ENCODE data around the gene ZCCHC13.
"Not testable (repeated sequence)": the region's sequence is repeated elsewhere in the genome, so short reads cannot be mapped to it uniquely, and the experiment has no call there.

ZCCHC13 gene
- total RNA-seq: 0 reads per million in 2 experiments

DNA sequence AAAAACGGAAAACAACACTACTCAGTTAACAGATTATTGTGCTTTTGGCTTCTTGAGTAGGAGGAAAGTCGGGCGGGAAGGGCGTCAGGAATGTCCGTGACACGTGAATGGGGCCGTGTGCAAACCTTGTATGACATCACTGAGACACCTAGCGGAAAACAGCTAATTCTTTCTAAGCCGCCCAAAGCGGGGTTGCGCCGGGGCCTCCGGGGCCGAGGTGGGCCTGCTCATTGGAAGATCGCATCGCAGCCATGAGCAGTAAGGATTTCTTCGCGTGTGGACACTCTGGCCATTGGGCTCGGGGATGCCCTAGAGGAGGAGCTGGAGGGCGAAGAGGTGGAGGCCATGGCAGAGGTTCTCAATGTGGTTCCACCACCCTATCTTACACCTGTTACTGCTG is at the start of gene ZCCHC13:
ZCCHC13 (plus strand) TSS at position 165 of the 400 bp plus-strand sequence; CDS start at position 252, 87 bp downstream.
- no peak for DNase-seq (ENCODE audit: low read depth)

GRCh38 chrX:74258111-74258510 is 45.9 kb upstream of the ZCCHC13 start:
- DNase-seq (ENCODE audit: low read depth): not testable (repeated sequence)

- no peak for DNase-seq (ENCODE audit: low read depth)
Observed at GRCh38 chrX:74259885-74260491, 44.0 kb upstream of the ZCCHC13 start.

DNA sequence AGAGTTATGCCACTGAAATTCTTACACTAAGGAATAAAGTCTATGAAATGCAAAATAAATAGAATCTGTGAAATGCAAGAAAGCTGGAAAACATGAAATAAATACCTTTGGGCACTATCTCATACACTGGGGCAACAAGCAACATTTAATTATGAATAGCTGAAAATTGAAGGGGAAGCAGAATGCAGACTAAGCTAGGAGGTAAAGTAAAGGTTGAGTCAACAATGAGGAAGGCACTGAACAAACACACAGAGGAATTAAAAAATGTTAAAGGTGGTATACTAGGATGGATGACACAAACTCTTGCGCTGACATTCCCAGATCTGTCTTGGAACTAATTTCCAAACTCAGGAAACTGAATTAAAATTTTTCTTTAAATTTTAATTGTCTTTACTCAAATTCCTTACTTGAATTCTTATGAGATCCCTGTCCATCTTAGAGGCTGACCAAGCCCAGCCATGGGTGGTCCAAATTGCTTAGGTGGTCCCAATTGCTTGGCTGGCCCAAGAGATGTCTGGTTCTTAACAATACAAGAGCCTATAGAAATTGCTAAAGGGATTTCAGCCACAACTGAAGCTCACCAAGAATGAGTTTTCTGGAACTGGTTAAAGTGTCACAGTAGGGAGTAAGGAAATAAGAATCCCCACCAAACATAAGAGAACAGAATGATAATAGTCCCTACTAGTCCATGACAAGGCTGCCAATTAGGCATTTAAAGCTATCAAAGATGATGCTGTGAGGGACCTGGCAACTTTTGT is 41.3 kb upstream of the ZCCHC13 start:
- no peak for DNase-seq (ENCODE audit: low read depth)

DNA sequence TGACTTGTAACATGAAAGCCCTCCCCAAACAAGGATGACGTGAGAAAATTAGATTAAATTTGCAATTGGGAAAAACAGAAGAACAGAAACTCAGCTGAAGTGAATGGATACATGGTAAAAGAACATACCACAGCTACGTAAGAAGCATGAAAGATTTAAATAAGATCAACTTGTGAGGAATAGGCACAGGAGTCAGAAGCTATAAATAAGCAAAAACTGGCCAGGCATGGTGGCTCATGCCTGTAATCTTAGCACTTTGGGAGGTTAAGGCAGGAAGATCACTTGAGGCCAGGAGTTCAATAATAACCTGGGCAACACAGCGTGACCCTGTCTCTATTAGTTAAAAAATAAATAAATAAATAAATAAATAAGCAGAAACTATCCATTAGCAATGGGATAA is 33.6 kb upstream of the ZCCHC13 start:
- DNase-seq (ENCODE audit: low read depth): no peak

- no peak for DNase-seq (ENCODE audit: low read depth)
Observed at GRCh38 chrX:74272230-74272629, 31.8 kb upstream of the ZCCHC13 start.

DNA sequence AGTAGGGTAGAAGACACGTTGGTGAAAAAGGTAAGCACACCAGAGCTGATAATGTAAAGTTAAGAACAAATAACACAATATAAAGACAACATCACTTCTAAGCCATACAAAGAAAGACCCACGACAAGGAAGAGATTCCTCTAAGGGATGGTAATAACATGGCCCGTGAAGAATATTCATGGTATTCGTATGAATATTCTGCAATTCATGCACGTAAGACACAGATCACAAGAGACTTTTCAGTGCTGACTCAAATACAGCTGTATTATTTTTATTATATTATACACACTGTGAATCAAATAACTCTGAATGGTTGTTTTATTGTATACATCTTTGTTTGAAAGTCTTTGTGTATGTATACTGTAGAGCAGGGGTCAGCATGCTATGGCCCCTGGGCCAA is 29.5 kb upstream of the ZCCHC13 start:
- DNase-seq (ENCODE audit: low read depth): no peak

DNA sequence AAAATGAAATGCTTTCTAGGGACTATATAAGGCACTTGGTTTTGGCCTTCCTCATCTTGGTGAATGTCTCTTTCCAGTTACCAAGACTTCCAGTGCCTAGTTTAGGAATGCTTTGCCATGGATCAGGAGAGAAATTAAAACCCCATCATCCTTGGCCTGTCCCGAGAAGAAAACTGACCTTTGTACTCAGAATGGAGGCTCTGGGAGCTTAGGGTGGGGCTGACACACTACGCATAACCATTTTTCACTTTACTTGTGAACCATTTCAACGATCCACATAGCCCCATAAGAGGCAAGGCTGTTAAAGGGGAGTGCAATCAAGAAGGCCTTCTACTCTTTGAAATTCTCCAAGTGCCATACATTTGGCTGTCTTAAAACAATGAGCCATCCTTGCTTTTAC is 26.7 kb upstream of the ZCCHC13 start:
- DNase-seq (ENCODE audit: low read depth): no peak

GRCh38 chrX:74277846-74278245 is 26.1 kb upstream of the ZCCHC13 start:
- no peak for DNase-seq (ENCODE audit: low read depth)

DNA sequence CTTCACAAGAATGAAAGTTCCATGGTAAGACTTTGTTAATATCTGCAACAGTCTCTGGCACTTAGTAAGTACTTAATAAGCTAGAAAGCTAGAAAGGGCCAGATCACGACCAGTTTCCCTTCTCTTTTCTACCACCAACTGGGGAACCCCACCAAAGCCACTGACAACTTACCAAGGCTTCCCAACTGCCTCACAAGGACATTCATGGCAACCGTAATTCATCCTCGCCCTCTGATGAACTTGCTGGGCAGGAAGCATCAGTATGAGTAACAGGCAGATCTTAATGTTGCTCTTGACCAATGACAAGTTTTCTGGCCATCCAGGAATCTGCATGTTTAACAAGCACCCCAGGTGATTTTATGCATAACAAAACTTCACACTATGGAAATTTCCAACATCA is 23.2 kb upstream of the ZCCHC13 start:
- no peak for DNase-seq (ENCODE audit: low read depth)

DNA sequence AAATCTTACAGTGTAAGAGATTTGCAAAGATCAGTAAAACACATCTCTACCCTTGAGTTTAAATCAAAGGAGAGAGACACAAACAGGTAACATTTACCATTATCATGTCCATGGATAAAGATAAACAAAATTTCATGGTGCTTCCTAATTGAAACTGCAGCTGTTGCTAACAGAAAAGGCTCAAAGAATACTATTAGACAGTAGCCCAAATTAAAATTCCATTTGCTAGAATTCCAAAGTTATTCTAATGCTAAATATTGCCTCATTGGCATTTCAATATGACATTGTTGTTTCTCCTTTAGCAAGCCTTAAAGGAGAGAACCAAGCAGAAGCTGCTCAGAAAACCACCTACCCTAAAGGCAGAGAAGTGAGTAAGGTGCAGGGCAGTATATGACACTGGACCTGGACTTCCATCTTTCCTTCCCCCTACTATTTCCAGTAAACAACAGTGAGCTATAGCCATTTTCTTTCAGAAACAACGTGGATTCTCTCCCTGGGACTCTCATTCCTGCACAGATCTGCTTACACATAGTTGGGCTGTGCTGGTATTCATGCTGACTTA is 19.5 kb upstream of the ZCCHC13 start:
- no peak for DNase-seq (ENCODE audit: low read depth)

DNA sequence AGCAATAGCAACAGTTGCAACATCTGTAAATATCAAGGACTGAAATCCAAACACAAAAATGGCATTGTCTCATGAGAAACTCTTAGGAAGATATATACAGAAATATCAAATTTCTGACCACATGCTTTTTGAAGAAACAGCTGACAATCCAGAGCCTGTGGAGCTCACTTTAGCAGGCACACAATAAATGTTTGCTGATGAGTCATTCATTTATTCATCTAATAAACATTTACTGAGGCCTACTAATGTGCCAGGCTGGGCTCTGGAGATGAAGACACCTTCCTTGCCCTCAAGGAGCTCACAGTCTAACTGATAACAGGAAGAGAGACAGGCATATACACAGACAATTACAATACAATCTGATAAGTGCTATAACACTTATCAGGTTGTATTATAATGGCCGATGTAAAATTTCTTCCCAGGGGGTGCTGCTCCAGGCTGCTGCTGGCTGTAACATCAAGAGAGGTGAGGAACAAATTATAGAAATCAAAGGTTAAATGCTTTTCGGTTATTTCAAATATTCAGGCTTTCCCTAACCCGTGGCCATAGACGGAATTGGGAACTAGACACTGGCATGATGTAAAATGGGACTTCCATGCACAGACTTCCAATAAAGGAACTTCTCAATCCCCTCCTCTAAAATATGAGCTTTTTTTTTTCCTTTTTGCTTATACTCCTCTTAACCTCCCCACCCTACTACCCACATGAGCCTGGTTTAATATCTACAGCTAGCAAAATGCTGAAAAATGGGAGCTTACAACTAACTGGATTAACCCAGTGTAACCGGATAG is 16.8 kb upstream of the ZCCHC13 start:
- no peak for DNase-seq (ENCODE audit: low read depth)

DNA sequence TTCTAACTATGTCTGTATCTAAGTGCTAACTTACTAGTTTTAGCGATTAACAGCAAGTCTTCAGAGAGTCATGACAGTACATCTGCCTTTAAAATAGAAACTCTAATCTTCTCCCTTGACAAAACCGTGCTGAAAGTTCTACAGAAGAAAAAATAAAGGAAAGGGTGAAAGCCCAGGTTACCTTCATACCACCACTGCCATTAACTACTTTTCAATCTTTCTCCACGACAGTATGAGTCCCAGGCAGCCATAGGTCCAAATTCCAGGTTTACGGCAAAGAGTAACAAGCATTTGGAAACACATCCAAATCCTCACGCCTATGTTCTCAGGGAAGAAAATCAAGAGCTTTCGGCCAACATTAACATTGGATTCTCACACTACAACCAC is 12.4 kb upstream of the ZCCHC13 start:
- no peak for DNase-seq (ENCODE audit: low read depth)

DNA sequence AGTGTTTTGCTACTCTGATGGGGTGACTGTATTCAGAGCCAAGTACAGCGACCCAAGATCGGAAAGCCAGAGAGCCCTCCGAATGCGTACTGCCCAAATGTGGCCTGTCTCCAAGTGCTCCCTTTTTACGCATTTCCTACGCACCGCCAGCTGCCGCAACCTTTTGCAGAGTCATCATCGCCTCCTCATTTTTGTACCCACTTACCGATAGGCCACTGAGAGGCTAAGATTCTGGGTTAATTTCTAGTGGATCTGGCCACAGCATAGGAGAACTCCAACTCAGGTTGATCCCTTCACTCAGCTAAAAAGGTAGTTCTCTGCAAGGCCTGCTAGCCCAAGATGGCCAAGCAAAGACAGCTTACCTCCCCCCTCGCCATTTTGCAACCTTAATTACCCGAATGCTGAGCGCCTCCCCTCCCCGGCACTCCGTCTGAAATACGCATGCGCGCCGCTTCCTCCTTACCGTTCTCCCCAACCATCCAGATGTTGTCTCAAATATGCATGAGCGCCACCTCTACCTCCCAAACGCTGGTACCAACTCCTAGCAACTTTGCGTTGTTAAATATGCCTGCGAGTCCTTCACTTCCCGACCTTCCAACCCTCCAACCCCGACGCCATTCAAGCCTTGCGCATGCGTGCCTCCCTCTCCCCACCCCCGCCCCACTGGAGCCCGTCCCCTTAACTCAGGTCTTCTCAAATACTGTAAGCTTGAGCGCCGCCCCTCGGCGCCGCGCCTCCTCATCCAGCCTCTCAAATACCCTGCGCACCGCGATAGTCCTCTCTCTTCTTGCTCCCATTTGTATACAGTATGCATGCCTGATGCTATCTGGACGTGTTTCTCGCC is 11.8 kb upstream of the ZCCHC13 start:
- DNase-seq (ENCODE audit: low read depth): peak; percentile 76

- no peak for DNase-seq (ENCODE audit: low read depth)
Observed at GRCh38 chrX:74292808-74293123, 11.2 kb upstream of the ZCCHC13 start.

DNA sequence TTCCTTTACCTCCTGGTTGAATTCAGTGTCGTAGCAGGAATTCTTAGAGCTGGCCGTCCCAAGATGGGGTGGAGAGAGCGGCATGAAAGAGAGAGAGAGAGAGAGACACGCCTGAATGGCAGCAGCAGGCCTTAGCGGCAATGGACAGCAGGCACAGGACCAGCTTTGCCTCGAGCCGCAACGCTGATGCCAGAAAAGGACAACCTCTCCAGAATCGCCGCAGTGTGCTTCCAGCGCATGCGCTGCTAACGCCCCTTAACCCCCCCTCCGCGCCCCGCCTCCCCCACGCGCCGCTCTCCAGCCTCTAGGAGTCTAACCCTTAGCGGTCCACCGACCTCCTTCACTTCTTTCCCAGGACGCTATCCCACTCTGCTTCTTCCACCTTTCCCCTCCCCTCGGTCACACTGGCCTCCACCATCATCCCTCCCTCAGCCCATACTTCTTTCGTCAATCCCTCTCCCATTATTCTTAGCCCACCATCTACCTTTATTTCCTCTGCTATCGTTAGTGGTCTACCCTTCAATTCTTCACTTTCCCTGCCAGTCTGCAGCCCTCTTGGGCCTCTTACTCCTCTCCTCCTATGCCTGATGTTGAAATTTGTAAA is 10.5 kb upstream of the ZCCHC13 start:
- peak; percentile 51 for DNase-seq (ENCODE audit: low read depth)

DNA sequence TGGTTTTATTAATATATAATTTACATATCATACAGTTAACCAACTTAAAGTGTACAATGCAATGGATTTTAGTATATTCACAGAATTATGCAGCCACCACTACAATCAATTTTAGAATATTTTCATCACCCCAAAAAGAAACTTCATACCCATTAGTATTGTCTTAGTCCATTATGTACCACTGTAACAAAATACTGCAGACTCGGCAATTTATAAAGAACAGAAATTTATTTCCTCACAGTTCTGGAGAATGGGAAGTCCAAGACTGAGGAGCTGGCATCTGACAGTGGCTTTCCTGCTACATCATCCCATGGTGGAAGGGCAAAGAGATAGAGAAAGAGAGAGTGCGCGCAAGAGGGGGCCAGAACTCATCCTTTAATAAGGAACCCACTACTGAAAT is 8.9 kb upstream of the ZCCHC13 start:
- no peak for DNase-seq (ENCODE audit: low read depth)

DNA sequence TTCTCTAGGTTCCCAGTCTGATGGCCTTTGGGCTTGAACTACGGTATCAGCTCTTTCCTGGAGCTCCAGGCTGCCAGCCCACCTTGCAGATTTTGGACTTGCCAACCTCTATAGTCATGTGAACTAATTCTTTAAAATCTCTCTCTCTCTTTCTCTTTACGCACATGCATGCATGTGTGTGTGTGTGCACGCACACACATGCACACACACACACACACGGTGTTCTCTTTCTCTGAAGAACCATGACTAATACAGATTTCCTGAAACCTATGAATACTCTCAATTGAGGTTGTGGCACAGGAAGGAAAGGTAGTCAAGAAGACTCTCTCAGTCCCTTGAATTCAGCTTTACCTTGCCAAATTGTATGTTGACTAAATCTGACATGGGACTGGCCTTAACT is 6.2 kb upstream of the ZCCHC13 start:
- no peak for DNase-seq (ENCODE audit: low read depth)

DNA sequence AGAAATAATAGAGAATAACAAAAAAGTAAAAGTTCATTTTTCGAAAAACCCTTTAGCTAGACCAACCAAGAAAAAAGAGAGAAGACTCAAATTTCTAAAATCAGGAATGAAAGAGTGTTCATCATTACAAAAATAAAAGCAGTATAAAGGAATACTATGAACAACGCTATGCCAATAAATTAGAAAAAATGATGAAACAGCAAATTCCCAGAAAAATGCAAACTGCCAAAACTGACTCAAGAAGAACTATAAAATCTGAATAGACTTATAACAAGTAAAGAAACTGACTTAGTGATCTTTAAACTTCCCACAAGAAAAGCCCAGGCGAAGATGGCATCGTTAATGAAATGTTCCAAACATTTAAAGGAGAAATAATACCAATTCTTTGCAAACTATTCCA is 3.1 kb upstream of the ZCCHC13 start:
- DNase-seq (ENCODE audit: low read depth): no peak

GRCh38 chrX:74318672-74319071 is 14.7 kb downstream of the ZCCHC13 start:
- no peak for DNase-seq (ENCODE audit: low read depth)

GRCh38 chrX:74319321-74319720 is 15.3 kb downstream of the ZCCHC13 start:
- DNase-seq (ENCODE audit: low read depth): not testable (repeated sequence)
